ENCODE results near the gene B4GALT3. TPM values are rescaled to one million over a fixed set of nuclear protein-coding genes. Genes with fewer than 3 reads are reported as not detected.

Gene B4GALT3
- total and polyA plus RNA-seq, 2 donors = 15.3 to 21.5 TPM

DNA sequence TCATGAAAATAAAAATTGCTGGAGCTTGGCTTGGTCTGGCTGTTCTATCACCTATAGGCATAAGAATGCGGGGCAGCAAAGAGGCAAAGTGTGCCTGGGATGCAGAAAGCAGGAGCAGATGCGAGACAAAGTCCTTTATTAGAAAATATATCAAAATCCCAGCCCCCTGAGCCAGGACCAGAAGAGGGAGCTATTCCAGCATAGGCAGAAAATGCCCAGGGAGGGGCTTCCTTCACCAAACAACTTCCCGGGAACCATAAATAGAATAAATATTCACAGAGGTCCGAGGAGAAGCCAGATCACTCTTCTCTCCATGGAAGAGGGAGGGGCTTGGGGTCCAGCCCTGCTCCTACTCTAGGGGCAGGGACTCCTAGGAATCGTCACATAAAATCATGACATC is 6.1 kb downstream of the B4GALT3 start:
- H3K27ac ChIP-seq (ENCODE audit: low read depth) = no peak overlapping the region
- H3K36me3 ChIP-seq (ENCODE audit: insufficient read depth) = peaks cover 5% of the 10 kb centered on the region
- 55% methylated on average over 5 of the region's 5 CpGs for WGBS
- H3K4me3 ChIP-seq (ENCODE audit: low read depth, low read length) = no peak overlapping the region
- no peaks in the 10 kb centered on the region for H3K4me1 ChIP-seq (ENCODE audit: insufficient read depth)
- no peak for DNase-seq (ENCODE audit: extremely low spot score)

DNA sequence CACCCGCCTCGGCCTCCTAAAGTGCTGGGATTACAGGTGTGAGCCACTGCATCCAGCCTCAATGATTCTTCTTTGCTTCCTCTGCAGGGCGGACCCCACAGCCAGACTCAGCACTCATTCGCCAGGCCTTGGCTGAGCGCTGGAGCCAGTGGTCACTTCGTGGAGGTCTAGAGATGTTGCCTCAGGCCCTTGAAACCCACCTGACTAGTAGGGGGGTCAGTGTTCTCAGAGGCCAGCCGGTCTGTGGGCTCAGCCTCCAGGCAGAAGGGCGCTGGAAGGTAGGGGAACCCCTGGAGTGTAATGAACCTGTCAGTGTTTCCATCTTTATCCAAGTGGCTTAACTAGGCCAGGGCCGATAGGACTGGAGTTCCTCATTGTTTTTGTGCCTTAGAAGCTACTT is 8.4 kb downstream of the B4GALT3 start:
- WGBS = 93% methylated on average over 9 of the region's 9 CpGs
- Histone ChIP-seq H3K4me3 (ENCODE audit: low read depth, low read length) (no peak overlapping the region), H3K36me3 (ENCODE audit: insufficient read depth) (peaks cover 5% of the 10 kb centered on the region), H3K4me1 (ENCODE audit: insufficient read depth) (no peaks in the 10 kb centered on the region), H3K27ac (ENCODE audit: low read depth) (no peak overlapping the region)
- no peak for DNase-seq (ENCODE audit: extremely low spot score)

GRCh38 chr1:161166669-161167548 is 10.4 kb downstream of the B4GALT3 start:
- WGBS = 6% methylated on average over 33 of the region's 33 CpGs
- no peak for DNase-seq (ENCODE audit: extremely low spot score)
- Histone ChIP-seq H3K36me3 (ENCODE audit: insufficient read depth) (peaks cover 4% of the 10 kb centered on the region), H3K4me1 (ENCODE audit: insufficient read depth) (no peaks in the 10 kb centered on the region), H3K4me3 (ENCODE audit: low read depth, low read length) (peak overlapping the region; percentile 60), H3K27ac (ENCODE audit: low read depth) (peak overlapping the region; percentile 47)

- H3K4me3 ChIP-seq (ENCODE audit: low read depth, low read length) = peak within 1 kb of the TSS; percentile 60
- H3K27ac ChIP-seq (ENCODE audit: low read depth) = peak within 1 kb of the TSS; percentile 89
- no peaks in the 10 kb centered on the region for H3K4me1 ChIP-seq (ENCODE audit: insufficient read depth)
- no peaks in the 10 kb centered on the region for H3K36me3 ChIP-seq (ENCODE audit: insufficient read depth)
- DNase-seq (ENCODE audit: extremely low spot score) = peak; percentile 99
- WGBS = under 1% methylated on average over 54 of the region's 54 CpGs
Observed at GRCh38 chr1:161165742-161166668, 11.3 kb downstream of the B4GALT3 start, which contains the start of gene PPOX. Gene PPOX (plus strand): TSS chr1:161166426. CDS start chr1:161166848, 422 bp downstream.

DNA sequence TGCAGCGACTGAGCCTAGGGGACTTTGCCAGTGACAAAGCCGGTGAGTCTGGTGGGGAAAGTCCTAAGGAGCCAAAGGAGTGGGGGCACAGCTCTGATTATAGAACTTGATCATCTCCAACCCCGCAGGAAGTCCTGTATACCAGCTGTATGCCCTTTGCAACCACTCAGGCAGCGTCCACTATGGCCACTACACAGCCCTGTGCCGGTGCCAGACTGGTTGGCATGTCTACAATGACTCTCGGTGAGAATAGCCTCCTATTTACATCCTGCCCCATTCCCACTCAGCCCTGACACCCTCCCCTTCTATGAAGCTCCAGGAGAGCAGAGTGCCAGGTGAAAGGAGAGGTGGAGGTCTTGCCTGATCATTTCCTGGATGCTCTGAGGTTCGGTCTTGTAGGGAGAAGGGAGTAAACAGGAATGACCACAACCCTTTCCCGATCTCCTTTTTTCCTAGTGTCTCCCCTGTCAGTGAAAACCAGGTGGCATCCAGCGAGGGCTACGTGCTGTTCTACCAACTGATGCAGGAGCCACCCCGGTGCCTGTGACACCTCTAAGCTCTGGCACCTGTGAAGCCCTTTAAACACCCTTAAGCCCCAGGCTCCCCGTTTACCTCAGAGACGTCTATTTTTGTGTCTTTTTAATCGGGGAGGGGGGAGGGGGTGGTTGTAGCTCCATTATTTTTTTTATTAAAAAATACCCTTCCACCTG is 12.3 kb downstream of the B4GALT3 start:
- Histone ChIP-seq H3K36me3 (ENCODE audit: insufficient read depth) (no peaks in the 10 kb centered on the region), H3K4me1 (ENCODE audit: insufficient read depth) (no peaks in the 10 kb centered on the region), H3K4me3 (ENCODE audit: low read depth, low read length) (no peak overlapping the region), H3K27ac (ENCODE audit: low read depth) (peak overlapping the region; percentile 89)
- 64% methylated on average over 14 of the region's 14 CpGs for WGBS
- no peak for DNase-seq (ENCODE audit: extremely low spot score)

GRCh38 chr1:161163793-161164192 is 13.5 kb downstream of the B4GALT3 start:
- Histone ChIP-seq H3K36me3 (ENCODE audit: insufficient read depth) (no peaks in the 10 kb centered on the region), H3K4me3 (ENCODE audit: low read depth, low read length) (no peak overlapping the region), H3K27ac (ENCODE audit: low read depth) (no peak overlapping the region), H3K4me1 (ENCODE audit: insufficient read depth) (no peaks in the 10 kb centered on the region)
- 93% methylated on average over 5 of the region's 5 CpGs for WGBS
- DNase-seq (ENCODE audit: extremely low spot score) = no peak

DNA sequence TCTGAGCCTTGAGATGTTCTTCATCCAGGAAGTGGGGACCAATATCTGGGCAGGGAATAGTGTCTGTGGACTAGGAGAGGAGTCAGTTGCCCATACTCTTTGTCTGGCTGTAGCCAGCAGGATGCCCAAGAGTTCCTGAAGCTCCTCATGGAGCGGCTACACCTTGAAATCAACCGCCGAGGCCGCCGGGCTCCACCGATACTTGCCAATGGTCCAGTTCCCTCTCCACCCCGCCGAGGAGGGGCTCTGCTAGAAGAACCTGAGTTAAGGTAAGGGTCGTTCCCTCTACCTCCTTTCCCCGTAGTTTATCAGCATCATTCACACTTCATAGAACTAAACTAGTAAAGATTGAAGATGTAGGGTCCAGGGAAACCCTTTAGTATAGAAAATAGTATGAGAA is 14.5 kb downstream of the B4GALT3 start:
- WGBS = 94% methylated on average over 10 of the region's 10 CpGs
- no peak overlapping the region for H3K4me3 ChIP-seq (ENCODE audit: low read depth, low read length)
- DNase-seq (ENCODE audit: extremely low spot score) = no peak
- H3K36me3 ChIP-seq (ENCODE audit: insufficient read depth) = no peaks in the 10 kb centered on the region
- H3K27ac ChIP-seq (ENCODE audit: low read depth) = no peak overlapping the region
- H3K4me1 ChIP-seq (ENCODE audit: insufficient read depth) = no peaks in the 10 kb centered on the region

- Histone ChIP-seq H3K27ac (ENCODE audit: low read depth) (no peak overlapping the region), H3K4me3 (ENCODE audit: low read depth, low read length) (no peak overlapping the region), H3K4me1 (ENCODE audit: insufficient read depth) (no peaks in the 10 kb centered on the region), H3K36me3 (ENCODE audit: insufficient read depth) (no peaks in the 10 kb centered on the region)
- DNase-seq (ENCODE audit: extremely low spot score) = no peak
- WGBS = 82% methylated on average over 7 of the region's 7 CpGs
Observed at GRCh38 chr1:161162052-161162451, 15.3 kb downstream of the B4GALT3 start.

GRCh38 chr1:161161652-161162051 is 15.7 kb downstream of the B4GALT3 start:
- DNase-seq (ENCODE audit: extremely low spot score) = no peak
- 87% methylated on average over 5 of the region's 5 CpGs for WGBS
- Histone ChIP-seq H3K4me1 (ENCODE audit: insufficient read depth) (no peaks in the 10 kb centered on the region), H3K4me3 (ENCODE audit: low read depth, low read length) (no peak overlapping the region), H3K27ac (ENCODE audit: low read depth) (no peak overlapping the region), H3K36me3 (ENCODE audit: insufficient read depth) (no peaks in the 10 kb centered on the region)

GRCh38 chr1:161160671-161161145 is 16.6 kb downstream of the B4GALT3 start:
- H3K4me1 ChIP-seq (ENCODE audit: insufficient read depth) = no peaks in the 10 kb centered on the region
- H3K4me3 ChIP-seq (ENCODE audit: low read depth, low read length) = no peak overlapping the region
- H3K27ac ChIP-seq (ENCODE audit: low read depth) = no peak overlapping the region
- 92% methylated on average over 22 of the region's 22 CpGs for WGBS
- no peak for DNase-seq (ENCODE audit: extremely low spot score)
- H3K36me3 ChIP-seq (ENCODE audit: insufficient read depth) = no peaks in the 10 kb centered on the region

DNA sequence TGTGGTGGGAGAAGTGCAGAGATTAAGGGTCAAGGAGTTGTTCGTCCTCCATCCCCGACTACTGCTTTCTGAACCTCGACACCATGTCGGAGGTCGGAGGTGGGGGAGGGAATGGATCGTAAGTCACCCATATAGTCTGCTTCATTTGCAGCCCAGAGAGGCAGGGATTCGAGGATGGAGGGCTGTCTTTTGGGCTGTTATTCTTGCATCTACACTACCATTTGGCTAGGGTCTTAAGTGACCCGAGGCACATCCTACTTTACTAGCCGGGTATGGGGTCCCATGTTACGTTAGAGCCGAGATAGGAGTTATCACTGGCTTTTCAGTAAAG is 17.4 kb downstream of the B4GALT3 start:
- DNase-seq (ENCODE audit: extremely low spot score) = no peak
- Histone ChIP-seq H3K36me3 (ENCODE audit: insufficient read depth) (no peaks in the 10 kb centered on the region), H3K27ac (ENCODE audit: low read depth) (peak overlapping the region; percentile 61), H3K4me1 (ENCODE audit: insufficient read depth) (no peaks in the 10 kb centered on the region), H3K4me3 (ENCODE audit: low read depth, low read length) (peak overlapping the region; percentile 94)
- WGBS = 4% methylated on average over 11 of the region's 11 CpGs

DNA sequence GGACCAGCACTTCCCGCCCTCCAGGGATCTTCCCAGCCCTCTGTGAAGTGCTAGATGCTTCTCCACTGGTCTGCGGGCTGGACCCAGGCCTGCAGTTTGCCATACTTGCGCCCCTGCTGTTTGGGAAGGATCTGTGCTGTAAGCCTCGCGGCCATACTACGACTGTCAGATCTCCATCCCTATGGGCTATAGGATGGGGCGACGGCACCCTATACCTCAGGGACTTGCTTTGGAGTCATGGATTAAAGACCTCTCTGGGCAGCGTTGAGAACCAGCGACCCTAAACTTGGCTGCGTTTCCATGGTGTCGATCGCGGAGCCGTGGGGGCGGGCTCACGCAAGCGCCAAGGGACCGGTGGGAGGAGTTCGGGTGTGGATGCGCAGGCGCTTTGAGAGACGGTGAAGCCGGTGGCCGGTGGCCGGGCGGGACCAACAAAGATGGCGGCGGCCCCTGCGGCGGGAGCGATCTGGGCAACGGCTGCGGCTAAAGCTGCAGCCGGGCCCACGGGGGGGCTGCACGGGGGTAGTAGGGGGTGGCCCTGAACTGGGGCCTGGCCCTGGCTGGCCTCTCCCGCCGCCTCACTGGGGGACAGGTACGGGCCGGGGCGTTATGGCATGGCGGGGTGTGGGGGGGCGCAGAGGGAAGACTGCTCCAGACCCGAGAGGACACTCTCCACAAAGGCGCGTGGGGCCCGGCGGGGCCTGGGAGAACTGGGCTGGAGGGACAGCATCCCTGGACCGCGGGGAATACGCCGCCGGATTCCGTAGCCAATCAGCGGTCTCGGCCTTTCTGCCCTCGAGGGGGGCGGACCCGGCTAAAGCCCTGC is 18.0 kb downstream of the B4GALT3 start, which contains the start of gene USP21:
TSS of gene USP21 (plus strand) at position 414 of the 826 bp plus-strand sequence. CDS start 1,141 bp downstream, outside the sequence.
- Histone ChIP-seq H3K4me3 (ENCODE audit: low read depth, low read length) (peak within 1 kb of the TSS; percentile 94), H3K4me1 (ENCODE audit: insufficient read depth) (peaks cover 1% of the 10 kb centered on the region), H3K36me3 (ENCODE audit: insufficient read depth) (no peaks in the 10 kb centered on the region), H3K27ac (ENCODE audit: low read depth) (peak within 1 kb of the TSS; percentile 68)
- 1% methylated on average over 60 of the region's 60 CpGs for WGBS
- peak; percentile 86 for DNase-seq (ENCODE audit: extremely low spot score)
